NK-92 (cell line): ENCODE data around the gene SCO1.
"Not testable (repeated sequence)": the region's sequence is repeated elsewhere in the genome, so short reads cannot be mapped to it uniquely, and the experiment has no call there.

Experiments
- DNase-seq: peaks from one replicate; lab custom pipeline; 2025; ENCODE audit not compliant: unreplicated experiment; lab: John Stamatoyannopoulos, UW

The SCO1 gene

GRCh38 chr17:10726196-10726595 lies 28.9 kb upstream of the SCO1 start:
- DNase-seq, result no peak

DNA sequence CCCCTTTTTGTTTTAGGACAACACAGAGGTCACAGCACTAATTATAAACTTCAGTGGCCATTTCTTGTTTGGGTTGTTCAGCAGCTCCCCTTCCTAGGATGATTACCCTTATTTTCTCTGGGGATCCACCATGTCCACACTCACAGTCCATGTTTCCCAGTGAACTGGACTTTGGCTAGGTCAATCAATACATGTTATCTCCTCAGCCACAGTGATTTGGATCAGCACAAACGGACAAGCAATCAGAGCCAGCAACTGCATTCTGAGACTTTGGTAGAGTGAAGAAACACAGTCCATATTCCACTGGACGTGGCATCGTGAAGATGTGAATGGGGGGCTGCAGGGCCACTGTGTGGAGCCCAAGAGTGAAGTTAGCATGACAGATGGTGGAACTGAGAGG lies 27.9 kb upstream of the SCO1 start:
- no peak for DNase-seq

DNA sequence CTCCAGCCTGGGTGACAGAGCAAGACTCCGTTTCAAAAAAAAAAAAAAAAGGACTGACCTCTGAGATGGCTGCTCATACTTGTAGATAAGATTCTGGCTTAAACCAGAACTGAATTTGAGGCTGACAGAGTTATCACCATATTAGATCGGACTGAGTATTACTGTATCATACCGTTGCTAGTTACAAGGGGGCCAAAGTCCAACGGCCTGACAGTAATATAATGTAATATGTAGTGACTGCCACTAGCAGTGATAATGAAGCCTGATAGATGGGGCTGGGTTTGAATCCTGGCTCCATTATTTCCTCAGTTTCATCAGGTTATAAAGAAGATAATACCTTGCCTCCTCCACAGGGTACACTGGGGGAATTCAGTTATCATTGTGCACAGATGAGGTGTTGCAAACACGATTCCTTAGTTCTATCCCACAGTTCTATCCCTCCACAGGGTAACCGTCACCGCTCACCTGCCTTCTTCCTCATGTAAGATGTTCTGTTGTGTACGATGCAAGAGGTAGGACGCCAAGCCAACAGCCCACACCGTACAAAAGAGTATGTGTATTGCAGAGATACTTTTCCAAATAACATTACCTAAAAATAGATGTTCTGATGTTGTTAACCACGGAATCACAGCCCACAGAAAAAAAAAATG lies 27.3 kb upstream of the SCO1 start:
- DNase-seq, result no peak

DNA sequence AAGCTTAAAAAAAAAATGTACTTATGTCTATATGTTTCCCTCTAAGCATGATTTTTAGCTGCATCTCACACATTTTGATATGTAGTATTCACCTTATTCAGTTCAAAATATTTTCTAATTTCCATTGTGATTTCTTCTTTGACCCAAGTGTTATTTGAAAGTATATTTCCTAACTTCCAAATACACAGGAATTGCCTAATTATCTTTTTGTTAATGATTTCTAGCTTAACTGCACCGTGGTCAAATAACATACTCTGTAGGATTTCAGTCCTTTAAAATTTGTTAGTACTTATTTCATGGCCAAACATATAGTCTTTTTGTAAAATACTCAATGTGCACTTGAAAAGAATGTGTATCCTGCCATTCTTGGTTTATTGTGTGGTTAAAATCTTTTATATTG lies 21.2 kb upstream of the SCO1 start:
- DNase-seq, result no peak

- DNase-seq, result no peak
These were observed 18.9 kb upstream of the SCO1 start for GRCh38 chr17:10716218-10716617.

- DNase-seq, result no peak
These were observed 16.0 kb upstream of the SCO1 start for GRCh38 chr17:10713318-10713717.

DNA sequence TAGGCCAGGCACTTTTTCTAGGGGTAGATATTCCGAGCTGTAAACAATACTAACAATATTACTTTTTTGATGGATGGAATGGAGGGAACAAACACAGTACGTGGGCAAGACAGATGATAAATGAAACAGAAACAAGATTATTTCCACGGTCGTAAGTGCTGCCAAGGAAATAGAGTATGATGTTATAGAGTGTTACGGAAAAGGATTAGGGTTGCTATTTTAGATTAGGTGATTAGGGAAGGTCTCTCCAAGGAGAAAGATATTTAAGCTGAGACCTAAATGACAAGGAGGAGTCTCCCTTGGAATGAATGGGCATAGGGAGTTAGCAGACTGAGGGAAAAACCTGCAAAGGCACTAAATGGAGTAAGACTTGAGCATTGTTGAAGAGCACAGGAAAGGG lies 8.4 kb upstream of the SCO1 start:
- DNase-seq, result no peak

DNA sequence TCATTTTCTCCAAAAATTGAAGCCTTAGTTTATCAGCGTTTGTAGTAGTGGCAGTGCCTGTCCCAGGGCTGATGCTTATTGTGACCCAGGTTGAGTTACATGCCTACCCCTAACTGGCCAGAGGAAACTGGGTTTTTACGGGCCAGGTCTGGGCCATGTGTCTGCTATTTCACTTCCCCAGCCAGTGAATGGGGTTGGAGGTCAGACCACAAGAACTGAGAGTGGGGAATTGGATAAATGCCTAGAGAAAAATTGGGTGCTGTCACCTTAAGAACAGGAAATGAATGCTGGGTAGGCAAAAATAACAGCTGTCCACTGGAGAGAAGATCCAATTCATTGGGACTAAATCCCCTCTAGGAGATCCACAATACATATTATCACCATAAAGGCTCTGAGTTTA lies 5.2 kb upstream of the SCO1 start:
- DNase-seq, result no peak

- DNase-seq, result no peak
These were observed 2.5 kb upstream of the SCO1 start for GRCh38 chr17:10699856-10700255.

- no peak for DNase-seq
These were observed 924 bp upstream of the SCO1 start for GRCh38 chr17:10698096-10698818.

DNA sequence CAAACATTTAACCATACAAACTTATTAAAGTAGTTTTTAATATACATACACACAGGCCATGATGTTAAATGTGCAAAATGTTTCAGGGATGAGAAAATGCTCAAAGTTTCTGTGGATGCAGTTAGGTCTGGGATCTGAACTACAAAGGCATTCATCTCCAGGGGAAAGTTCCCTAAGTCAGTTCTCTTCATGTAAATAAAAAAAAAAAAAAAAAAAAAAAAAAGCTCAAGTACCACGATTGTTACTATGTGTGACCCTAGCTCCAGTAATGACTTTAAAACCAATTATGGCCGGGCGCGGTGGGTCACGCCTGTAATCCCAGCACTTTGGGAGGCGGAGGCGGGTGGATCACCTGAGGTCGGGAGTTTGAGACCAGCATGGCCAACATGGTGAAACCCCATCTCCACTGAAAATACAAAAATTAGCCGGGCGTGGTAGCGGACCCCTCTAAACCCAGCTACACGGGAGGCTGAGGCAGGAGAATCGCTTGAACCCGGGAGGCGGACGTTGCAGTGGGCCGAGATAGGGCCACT lies 1.4 kb downstream of the SCO1 start:
- DNase-seq, result not testable (repeated sequence)

DNA sequence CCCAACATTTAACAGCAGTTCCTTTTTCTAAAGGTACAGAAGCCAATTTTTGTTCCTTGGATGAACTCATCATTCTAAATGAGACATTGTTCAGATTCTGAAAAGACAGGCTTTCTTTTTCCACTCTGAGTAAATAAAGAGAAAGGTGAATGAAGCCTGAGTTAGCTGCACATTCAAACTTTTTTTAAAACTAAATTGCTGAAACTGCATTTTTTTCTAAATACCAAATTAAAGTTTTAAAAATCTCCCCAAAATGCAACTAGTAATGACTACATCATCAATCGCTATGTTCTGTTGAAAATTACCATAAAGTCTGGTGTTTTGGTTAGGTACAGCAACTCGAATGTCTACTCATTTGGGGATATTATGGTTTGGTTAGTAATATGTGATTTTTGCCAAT lies 9.8 kb downstream of the SCO1 start:
- no peak for DNase-seq

GRCh38 chr17:10683853-10684252 lies 13.5 kb downstream of the SCO1 start:
- no peak for DNase-seq

- DNase-seq, result no peak
These were observed 15.4 kb downstream of the SCO1 start for GRCh38 chr17:10681866-10682446.

DNA sequence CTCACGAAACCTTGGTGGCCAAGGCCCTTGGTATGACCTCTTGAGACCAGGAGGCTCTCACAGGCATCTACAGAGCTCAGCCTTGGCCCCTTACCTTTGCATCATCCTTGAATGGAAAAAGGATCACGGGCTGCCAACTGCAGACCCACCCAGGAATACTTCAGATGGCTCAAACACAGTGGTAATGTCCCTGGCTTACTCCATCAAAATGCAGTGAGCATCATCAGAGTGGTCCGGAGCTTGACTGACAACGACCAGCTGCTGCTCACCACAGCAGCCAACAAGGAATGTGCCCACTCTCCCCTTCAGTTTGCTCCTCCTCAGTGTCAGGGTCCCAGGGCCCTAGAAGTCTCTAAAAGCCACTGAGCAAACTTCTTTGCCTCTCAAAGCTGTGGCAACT lies 22.6 kb downstream of the SCO1 start:
- DNase-seq, result no peak

- DNase-seq, result no peak
These were observed 24.0 kb downstream of the SCO1 start for GRCh38 chr17:10673312-10673711.

- no peak for DNase-seq
These were observed 28.6 kb downstream of the SCO1 start for GRCh38 chr17:10668775-10669174.

DNA sequence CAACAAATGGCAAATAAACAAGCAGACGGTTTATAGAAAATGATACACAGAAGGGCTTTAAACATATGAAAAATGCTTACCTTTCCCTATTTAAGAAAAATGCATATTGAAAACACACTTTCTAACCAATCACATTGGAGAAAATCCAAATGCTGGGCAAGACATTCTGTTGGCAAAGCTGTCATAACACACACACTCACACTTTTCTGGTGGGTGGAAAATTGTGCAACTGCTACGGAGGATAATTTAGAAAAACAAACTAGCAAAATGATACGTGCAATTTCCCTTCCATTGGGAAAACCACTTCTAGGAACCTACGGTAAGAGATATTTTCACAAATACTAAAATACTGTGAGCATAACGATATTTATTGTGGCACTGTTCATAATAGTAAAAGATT lies 30.4 kb downstream of the SCO1 start:
- DNase-seq, result no peak

- no peak for DNase-seq
These were observed 32.8 kb downstream of the SCO1 start for GRCh38 chr17:10664571-10664970.

DNA sequence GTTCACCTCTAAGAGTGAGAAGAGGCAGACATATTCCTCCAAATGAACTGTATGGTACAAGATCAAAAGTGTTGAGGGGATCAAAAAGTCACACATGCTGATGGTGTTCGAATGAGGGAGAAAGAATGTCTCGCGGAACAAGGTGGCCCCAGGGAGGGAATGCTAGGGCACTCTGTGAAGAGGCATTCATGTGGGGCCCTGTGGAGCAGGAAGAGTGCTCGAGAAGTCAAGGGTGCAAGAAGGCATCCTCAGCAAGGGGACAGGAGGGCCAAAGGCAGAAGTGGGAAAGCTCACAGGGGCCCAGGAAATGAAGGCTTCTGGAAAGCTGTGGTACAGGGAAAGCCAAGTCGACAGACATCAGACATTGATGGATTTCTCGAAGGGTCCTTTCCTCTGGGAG lies 34.1 kb downstream of the SCO1 start:
- no peak for DNase-seq

- DNase-seq, result no peak
These were observed 35.9 kb downstream of the SCO1 start for GRCh38 chr17:10661437-10661836.

DNA sequence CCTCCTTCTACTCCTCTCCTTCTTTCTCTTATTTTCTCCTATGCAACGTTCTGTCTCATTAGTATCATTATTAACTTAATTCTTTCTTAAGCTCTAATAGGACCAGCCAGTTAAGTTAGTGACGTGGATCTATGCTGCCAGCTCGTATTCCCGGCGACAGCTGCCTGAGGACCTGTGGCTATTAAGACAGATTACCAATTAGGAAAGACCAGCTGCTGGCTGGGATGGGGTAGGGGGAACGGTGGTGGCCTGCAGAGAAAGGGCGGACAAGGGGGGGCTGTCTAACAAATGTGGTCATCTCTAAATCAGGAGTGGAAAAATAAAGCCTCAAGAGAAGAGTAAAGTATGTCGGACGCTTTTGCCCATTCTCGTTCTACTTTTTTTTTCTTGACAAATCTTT lies 39.5 kb downstream of the SCO1 start:
- DNase-seq, result no peak
